OCI-LY1 (cell line): ENCODE measurements around the gene EGFL7.

Source experiments
- H2AFZ ChIP-seq: fragments of 200-600 bp; sonication (generic), shearing (Covaris generic); 2 replicates; pipeline ENCODE4 v1.6.0; 2014; ENCODE audit warnings: antibody characterized with exemption, mild to moderate bottlenecking, low read length
- H3F3A ChIP-seq: fragments of 200-600 bp; sonication (generic), shearing (Covaris generic); 2 replicates; pipeline ENCODE4 v1.6.0; 2014; ENCODE audit warnings: mild to moderate bottlenecking, antibody characterized with exemption, low read length, moderate library complexity; ENCODE audit not compliant: insufficient read depth
- H3K27ac ChIP-seq: fragments of 200-600 bp; sonication (generic); 2 replicates; pipeline ENCODE4 v1.5.1; 2014; ENCODE audit warnings: low read length, mixed run types, mild to moderate bottlenecking, low read depth; ENCODE audit not compliant: poor library complexity, severe bottlenecking
- H3K27me3 ChIP-seq: fragments of 200-600 bp; sonication (generic); 2 replicates; pipeline ENCODE4 v1.6.0; 2014; ENCODE audit warnings: antibody characterized with exemption, mild to moderate bottlenecking, low read length, moderate library complexity; ENCODE audit not compliant: insufficient read depth
- H3K36me3 ChIP-seq: fragments of 200-600 bp; sonication (generic); 2 replicates; pipeline ENCODE4 v1.6.1; 2014; ENCODE audit warnings: mild to moderate bottlenecking, antibody characterized with exemption, low read length, moderate library complexity, mixed read lengths; ENCODE audit not compliant: insufficient read depth
- H3K4me1 ChIP-seq: fragments of 200-600 bp; sonication (generic); 2 replicates; pipeline ENCODE4 v1.5.1; 2014; ENCODE audit warnings: mild to moderate bottlenecking, low read length, moderate library complexity; ENCODE audit not compliant: insufficient read depth, severe bottlenecking
- H3K4me2 ChIP-seq: fragments of 200-600 bp; sonication (generic), shearing (Covaris generic); 2 replicates; pipeline ENCODE4 v1.6.1; 2014; ENCODE audit warnings: low read length
- H3K4me3 ChIP-seq: fragments of 200-600 bp; sonication (generic); 2 replicates; pipeline ENCODE4 v1.5.1; 2014; ENCODE audit warnings: low read length, low read depth, mild to moderate bottlenecking, mixed read lengths; ENCODE audit not compliant: poor library complexity, severe bottlenecking
- H3K79me2 ChIP-seq: fragments of 200-600 bp; shearing (Covaris generic); 2 replicates; pipeline ENCODE4 v1.6.1; 2016; ENCODE audit warnings: mixed run types, low read length, mixed read lengths; ENCODE audit not compliant: insufficient read depth
- H3K9ac ChIP-seq: fragments of 200-600 bp; sonication (generic), shearing (Covaris generic); 2 replicates; pipeline ENCODE4 v1.6.1; 2014; ENCODE audit warnings: mild to moderate bottlenecking, low read length, mixed read lengths
- H3K9me2 ChIP-seq: fragments of 200-600 bp; sonication (generic), shearing (Covaris generic); 2 replicates; pipeline ENCODE4 v1.6.1; 2014; ENCODE audit warnings: low read depth, mild to moderate bottlenecking, low read length, mixed read lengths
- H3K9me3 ChIP-seq: fragments of 200-600 bp; shearing (Covaris generic); 2 replicates; pipeline ENCODE4 v1.6.1; 2014; ENCODE audit warnings: low read length, mixed read lengths
- H4K20me1 ChIP-seq: fragments of 200-600 bp; sonication (generic), shearing (Covaris generic); 2 replicates; pipeline ENCODE4 v1.6.0; 2016; ENCODE audit warnings: mild to moderate bottlenecking, low read length; ENCODE audit not compliant: insufficient read depth
- CTCF ChIP-seq: fragments of 200-600 bp; sonication (generic), shearing (Covaris generic); IDR thresholded peaks from 2 replicates; pipeline ENCODE4 v1.5.1; 2017; ENCODE audit warnings: mild to moderate bottlenecking, antibody characterized with exemption, low read length, moderate library complexity, mixed read lengths
- EZH2 ChIP-seq: fragments of 200-600 bp; sonication (generic), shearing (Covaris generic); IDR thresholded peaks from 2 replicates; pipeline ENCODE4 v1.8.0; 2017; ENCODE audit warnings: borderline replicate concordance, mixed run types, mild to moderate bottlenecking, antibody characterized with exemption, low read length, moderate library complexity, mixed read lengths

EGFL7 gene

GRCh38 chr9:136621734-136622093 lies 41.0 kb upstream of the EGFL7 start:
- H2AFZ ChIP-seq, result no peak overlapping the region
- no peaks in the 10 kb centered on the region for H3F3A ChIP-seq
- no peaks in the 10 kb centered on the region for H4K20me1 ChIP-seq
- H3K9me3 ChIP-seq, result no peaks in the 10 kb centered on the region
- no peak overlapping the region for H3K9ac ChIP-seq
- H3K36me3 ChIP-seq, result no peaks in the 10 kb centered on the region
- no peaks in the 10 kb centered on the region for H3K9me2 ChIP-seq
- no peak overlapping the region for H3K4me2 ChIP-seq
- no peaks in the 10 kb centered on the region for H3K4me1 ChIP-seq
- H3K27ac ChIP-seq, result no peak overlapping the region
- H3K79me2 ChIP-seq, result no peaks in the 10 kb centered on the region
- H3K4me3 ChIP-seq, result no peak overlapping the region
- TF ChIP-seq EZH2 (no peak), CTCF (no peak)
- no peaks in the 10 kb centered on the region; the same call in 1 of the 2 replicates for H3K27me3 ChIP-seq

- H3K27ac ChIP-seq, result no peak overlapping the region
- H3K9ac ChIP-seq, result no peak overlapping the region
These were observed 40.2 kb upstream of the EGFL7 start for GRCh38 chr9:136622538-136622948.

GRCh38 chr9:136623016-136623841 lies 39.5 kb upstream of the EGFL7 start:
- Histone ChIP-seq H3K27ac (no peak overlapping the region), H3F3A (no peaks in the 10 kb centered on the region), H3K4me2 (no peak overlapping the region), H3K27me3 (no peaks in the 10 kb centered on the region; the same call in 1 of the 2 replicates), H3K4me1 (no peaks in the 10 kb centered on the region), H4K20me1 (no peaks in the 10 kb centered on the region), H3K9me2 (no peaks in the 10 kb centered on the region), H3K4me3 (no peak overlapping the region), H3K36me3 (no peaks in the 10 kb centered on the region), H2AFZ (no peak overlapping the region), H3K79me2 (no peaks in the 10 kb centered on the region), H3K9ac (no peak overlapping the region), H3K9me3 (no peaks in the 10 kb centered on the region)
- TF ChIP-seq CTCF (no peak), EZH2 (no peak)

More at GRCh38 chr9:136622538-136622948, 40.2 kb upstream of the EGFL7 start:
- no peak for TF ChIP-seq EZH2
- no peak for TF ChIP-seq CTCF
- Histone ChIP-seq H3K4me3 (no peak overlapping the region), H3K4me1 (no peaks in the 10 kb centered on the region), H3K27me3 (no peaks in the 10 kb centered on the region; the same call in 1 of the 2 replicates), H3K79me2 (no peaks in the 10 kb centered on the region), H3K9me3 (no peaks in the 10 kb centered on the region), H3K36me3 (no peaks in the 10 kb centered on the region), H2AFZ (no peak overlapping the region), H4K20me1 (no peaks in the 10 kb centered on the region), H3K9me2 (no peaks in the 10 kb centered on the region), H3K4me2 (no peak overlapping the region), H3F3A (no peaks in the 10 kb centered on the region)
